ENCODE results near the gene NHERF2. TPM values are rescaled to one million over a fixed set of nuclear protein-coding genes. Genes with fewer than 3 reads are reported as not detected.

NHERF2 gene
- total RNA-seq, 1 donor from 2014 or later: 343 TPM

GRCh38 chr16:2006317-2006716 lies 20.4 kb upstream of the NHERF2 start:
- TF ChIP-seq, protein P1, sequence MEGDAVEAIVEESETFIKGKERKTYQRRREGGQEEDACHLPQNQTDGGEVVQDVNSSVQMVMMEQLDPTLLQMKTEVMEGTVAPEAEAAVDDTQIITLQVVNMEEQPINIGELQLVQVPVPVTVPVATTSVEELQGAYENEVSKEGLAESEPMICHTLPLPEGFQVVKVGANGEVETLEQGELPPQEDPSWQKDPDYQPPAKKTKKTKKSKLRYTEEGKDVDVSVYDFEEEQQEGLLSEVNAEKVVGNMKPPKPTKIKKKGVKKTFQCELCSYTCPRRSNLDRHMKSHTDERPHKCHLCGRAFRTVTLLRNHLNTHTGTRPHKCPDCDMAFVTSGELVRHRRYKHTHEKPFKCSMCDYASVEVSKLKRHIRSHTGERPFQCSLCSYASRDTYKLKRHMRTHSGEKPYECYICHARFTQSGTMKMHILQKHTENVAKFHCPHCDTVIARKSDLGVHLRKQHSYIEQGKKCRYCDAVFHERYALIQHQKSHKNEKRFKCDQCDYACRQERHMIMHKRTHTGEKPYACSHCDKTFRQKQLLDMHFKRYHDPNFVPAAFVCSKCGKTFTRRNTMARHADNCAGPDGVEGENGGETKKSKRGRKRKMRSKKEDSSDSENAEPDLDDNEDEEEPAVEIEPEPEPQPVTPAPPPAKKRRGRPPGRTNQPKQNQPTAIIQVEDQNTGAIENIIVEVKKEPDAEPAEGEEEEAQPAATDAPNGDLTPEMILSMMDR (IDR thresholded peaks at IDR 0.05): no peak
- H3K4me1 ChIP-seq: peaks cover 64% of the 10 kb centered on the region
- intact Hi-C loops (cut with DNase I): no loop called here

DNA sequence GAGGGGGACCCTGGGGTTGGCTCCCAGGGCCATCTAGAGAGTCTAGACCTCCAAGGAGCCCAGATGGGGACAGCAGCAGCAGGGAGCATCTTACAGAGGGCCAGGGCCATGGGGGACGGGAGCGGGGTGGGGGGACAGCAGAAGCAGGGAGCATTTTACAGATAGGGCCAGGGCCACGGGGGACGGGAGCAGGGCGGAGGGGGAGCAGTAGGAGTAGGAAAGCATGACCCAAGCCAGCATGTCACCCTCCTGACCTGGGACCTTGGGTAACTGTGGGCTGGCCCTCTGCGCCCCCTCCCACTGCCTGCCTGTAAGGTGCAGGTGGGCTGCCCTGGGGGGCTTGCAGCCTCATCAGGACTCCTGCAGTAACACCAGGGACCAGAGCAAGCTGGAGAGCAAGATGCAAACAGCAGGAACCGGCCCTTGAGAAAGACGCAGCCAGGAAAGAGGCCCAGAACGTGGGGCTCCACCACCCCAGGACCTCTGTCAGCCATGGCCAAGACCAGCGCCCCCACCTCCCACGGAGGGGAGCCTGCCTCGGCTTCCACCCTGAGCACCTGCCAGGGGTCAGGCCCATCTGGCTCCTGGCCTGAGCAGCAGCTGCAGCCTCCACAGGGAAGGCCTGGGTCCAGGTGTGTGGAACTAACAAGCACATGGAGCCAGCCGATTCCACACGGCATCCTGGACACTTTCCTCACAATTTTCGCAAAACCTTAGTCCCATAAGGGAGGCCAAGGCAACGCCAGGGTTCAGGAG lies 19.4 kb upstream of the NHERF2 start:
- no peak for ATAC-seq
- no peak for DNase-seq

More at GRCh38 chr16:2006317-2006716, 20.4 kb upstream of the NHERF2 start:
- ATAC-seq (no peak), DNase-seq (no peak)
- Histone ChIP-seq H3K27me3 (ENCODE audit: low read depth) (no peaks in the 10 kb centered on the region), H3K4me3 (no peak overlapping the region), H3K27ac (no peak overlapping the region), H3K36me3 (peaks cover 23% of the 10 kb centered on the region), H3K9me3 (no peaks in the 10 kb centered on the region)

GRCh38 chr16:2008009-2008526 lies 18.6 kb upstream of the NHERF2 start:
- no peak for ATAC-seq
- Histone ChIP-seq H3K27ac (peak overlapping the region; percentile 95), H3K36me3 (peaks cover 5% of the 10 kb centered on the region), H3K4me1 (peaks cover 64% of the 10 kb centered on the region), H3K27me3 (ENCODE audit: low read depth) (no peaks in the 10 kb centered on the region), H3K9me3 (no peaks in the 10 kb centered on the region), H3K4me3 (peak overlapping the region; percentile 93)
- DNase-seq: no peak
- intact Hi-C loops (cut with DNase I): no loop called here
- TF ChIP-seq, protein P1 (IDR thresholded peaks at IDR 0.05): no peak

More for the DNA sequence above, 19.4 kb upstream of the NHERF2 start:
- peaks cover 13% of the 10 kb centered on the region for H3K36me3 ChIP-seq
- H3K27me3 ChIP-seq (ENCODE audit: low read depth): no peaks in the 10 kb centered on the region
- H3K9me3 ChIP-seq: no peaks in the 10 kb centered on the region
- intact Hi-C loops (cut with DNase I): no loop called here
- peaks cover 64% of the 10 kb centered on the region for H3K4me1 ChIP-seq
- TF ChIP-seq, protein P1 (IDR thresholded peaks at IDR 0.05): no peak
- no peak overlapping the region for H3K4me3 ChIP-seq
- peak overlapping the region; percentile 21 for H3K27ac ChIP-seq

DNA sequence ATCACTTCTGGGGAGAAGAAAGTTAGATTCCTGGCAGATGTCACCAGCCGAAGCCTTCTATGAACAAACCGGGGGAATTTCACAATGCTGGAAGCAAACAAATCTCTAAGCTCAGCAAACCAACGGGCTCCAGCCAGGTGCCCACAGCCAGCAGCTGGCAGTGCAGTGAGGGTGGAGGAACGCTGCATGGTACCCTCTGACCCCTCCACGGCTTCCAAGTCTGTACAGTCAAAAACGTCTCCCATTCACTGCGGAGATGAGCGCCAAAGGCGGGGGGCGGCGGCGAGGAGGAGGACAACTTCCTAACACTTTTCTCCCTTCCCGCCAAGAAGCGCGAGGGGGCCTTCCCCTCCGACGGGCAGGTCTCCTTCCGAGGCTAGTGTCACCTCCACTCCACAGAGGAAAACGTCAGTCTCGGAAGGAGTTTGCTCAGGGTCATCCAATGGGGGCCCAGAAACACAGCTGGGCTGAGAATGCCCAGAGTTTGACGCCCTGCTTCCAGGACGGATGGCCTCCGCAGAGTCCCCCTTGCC lies 18.0 kb upstream of the NHERF2 start:
- TF ChIP-seq, protein P1 (IDR thresholded peaks at IDR 0.05): no peak
- intact Hi-C loops (cut with DNase I): no loop called here
- peak overlapping the region; percentile 93 for H3K4me3 ChIP-seq
- H3K27me3 ChIP-seq (ENCODE audit: low read depth): no peaks in the 10 kb centered on the region
- no peaks in the 10 kb centered on the region for H3K9me3 ChIP-seq
- ATAC-seq (no peak), DNase-seq (no peak)
- H3K4me1 ChIP-seq: peaks cover 59% of the 10 kb centered on the region
- no peaks in the 10 kb centered on the region for H3K36me3 ChIP-seq
- peak overlapping the region; percentile 95 for H3K27ac ChIP-seq

DNA sequence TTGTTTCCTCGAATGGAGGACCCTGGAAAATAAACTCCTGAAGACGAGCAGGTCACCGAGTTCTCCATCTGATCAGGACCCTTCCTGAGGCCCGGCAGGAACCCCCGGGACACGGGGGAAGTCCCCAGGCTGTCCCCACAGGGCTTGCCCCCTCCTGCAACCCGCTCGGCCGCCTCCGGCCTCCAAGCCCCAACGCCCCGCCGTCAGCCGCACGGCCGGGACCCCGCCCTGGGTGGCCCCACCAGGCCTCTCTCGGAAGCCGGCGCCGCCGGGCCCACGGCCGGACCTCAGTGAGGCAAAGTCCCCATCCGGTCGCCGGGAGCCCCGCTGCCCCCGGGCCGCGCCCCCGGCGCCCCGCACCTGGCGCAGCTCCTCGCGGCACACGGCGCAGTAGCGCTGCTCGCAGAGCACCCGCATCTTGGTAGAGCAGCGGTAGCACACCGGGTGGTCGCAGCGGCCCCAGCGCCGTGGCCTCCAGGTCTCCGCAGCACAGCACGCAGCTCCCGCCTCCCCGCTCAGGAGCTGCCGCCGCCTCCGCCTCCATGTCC lies 17.5 kb upstream of the NHERF2 start:
- intact Hi-C loops (cut with DNase I): no loop called here
- ATAC-seq: peak; percentile 1 to 14

More for the DNA sequence above, 17.5 kb upstream of the NHERF2 start:
- Histone ChIP-seq H3K27me3 (ENCODE audit: low read depth) (no peaks in the 10 kb centered on the region), H3K4me3 (peak overlapping the region; percentile 93), H3K27ac (peak overlapping the region; percentile 95), H3K9me3 (no peaks in the 10 kb centered on the region), H3K4me1 (peaks cover 53% of the 10 kb centered on the region), H3K36me3 (no peaks in the 10 kb centered on the region)
- DNase-seq: no peak
- TF ChIP-seq, protein P1 (IDR thresholded peaks at IDR 0.05): no peak

Measured in lower lobe of right lung (tissue), 2 donors.